Activated T-helper 1 cell treated with anti-CD3 and anti-CD28 coated beads, Interleukin-2, amount 50 U/mL, for 16 hours (primary cell): Measurements from ENCODE around the gene FOXP1.

Experiments
- DNase-seq, 2 donors: peaks; one replicate each; pipeline ENCODE4 v3.0.0-alpha.2; 2020; ENCODE audit warnings: low read depth in 1 of 2, low spot score in 1 of 2

FOXP1 gene

GRCh38 chr3:71134521-71134920 lies 449.0 kb downstream of the FOXP1 start:
- DNase-seq = no peak

- DNase-seq = no peak
Measured at GRCh38 chr3:71133865-71134264, 449.7 kb downstream of the FOXP1 start.

GRCh38 chr3:71132995-71133730 lies 450.4 kb downstream of the FOXP1 start:
- no peak for DNase-seq

GRCh38 chr3:71131375-71132314 lies 451.9 kb downstream of the FOXP1 start:
- no peak for DNase-seq

- DNase-seq = peak; percentile 48 to 56
Measured at GRCh38 chr3:71130471-71131374, 452.8 kb downstream of the FOXP1 start.

- DNase-seq = no peak
Measured at GRCh38 chr3:71129611-71130431, 453.7 kb downstream of the FOXP1 start.

- DNase-seq = no peak
Measured at GRCh38 chr3:71128961-71129360, 454.6 kb downstream of the FOXP1 start.

GRCh38 chr3:71127844-71128243 lies 455.7 kb downstream of the FOXP1 start:
- DNase-seq = no peak

GRCh38 chr3:71127052-71127831 lies 456.3 kb downstream of the FOXP1 start:
- DNase-seq = no peak

GRCh38 chr3:71125738-71126137 lies 457.8 kb downstream of the FOXP1 start:
- no peak for DNase-seq

GRCh38 chr3:71124048-71124447 lies 459.5 kb downstream of the FOXP1 start:
- no peak for DNase-seq

- no peak for DNase-seq
Measured at GRCh38 chr3:71122641-71123040, 460.9 kb downstream of the FOXP1 start.

GRCh38 chr3:71121429-71122167 lies 461.9 kb downstream of the FOXP1 start:
- no peak for DNase-seq

GRCh38 chr3:71120012-71120411 lies 463.5 kb downstream of the FOXP1 start:
- DNase-seq = no peak

GRCh38 chr3:71119171-71119570 lies 464.4 kb downstream of the FOXP1 start:
- DNase-seq = no peak

- DNase-seq = no peak
Measured at GRCh38 chr3:71118436-71118835, 465.1 kb downstream of the FOXP1 start.

- DNase-seq = no peak
Measured at GRCh38 chr3:71117572-71118247, 465.8 kb downstream of the FOXP1 start.

GRCh38 chr3:71114610-71115009 lies 468.9 kb downstream of the FOXP1 start:
- no peak for DNase-seq
